Lung (tissue), 12 donors: Measurements from ENCODE around the gene A3GALT2. TPM values are rescaled to one million over a fixed set of nuclear protein-coding genes. Genes with fewer than 3 reads are reported as not detected.

Experiments
- ATAC-seq: fragments of 200-7000 bp; cut with Tn5 transposase; one replicate; pipeline ENCODE4 v1.9.1; 2020; ENCODE audit warnings: moderate number of reproducible peaks; ENCODE audit not compliant: insufficient read depth, low FRiP score
- DNase-seq, 3 donors: peaks; one replicate each; pipeline ENCODE4 v3.0.0-alpha.2; 2013 to 2017
- H3K27ac ChIP-seq, 2 donors: one replicate each; pipeline ENCODE4 v1.5.1; 2013; ENCODE audit warnings: mild to moderate bottlenecking in 2 of 2, moderate library complexity in 2 of 2, control low read depth in 1 of 2, inconsistent platforms in 1 of 2, low read depth in 1 of 2, low read length in 1 of 2
- H3K27me3 ChIP-seq, 3 donors: one replicate each; pipeline ENCODE4 v1.5.1; 2013; ENCODE audit warnings: low read length in 2 of 3; ENCODE audit not compliant: control insufficient read depth in 3 of 3, insufficient read depth in 3 of 3
- H3K36me3 ChIP-seq, 4 donors: one replicate each; pipeline ENCODE4 v1.5.1; 2013; ENCODE audit warnings: low read length in 4 of 4, mild to moderate bottlenecking in 1 of 4, moderate library complexity in 1 of 4; ENCODE audit not compliant: control insufficient read depth in 4 of 4, insufficient read depth in 4 of 4
- H3K4me1 ChIP-seq, 5 donors: one replicate each; pipeline ENCODE4 v1.5.1; 2013; ENCODE audit warnings: low read length in 5 of 5, mild to moderate bottlenecking in 2 of 5, moderate library complexity in 1 of 5; ENCODE audit not compliant: control insufficient read depth in 5 of 5, insufficient read depth in 5 of 5
- H3K4me3 ChIP-seq: one replicate; pipeline ENCODE4 v1.5.1; 2013; ENCODE audit warnings: mild to moderate bottlenecking, control low read depth, moderate library complexity
- H3K9ac ChIP-seq, 2 donors: one replicate each; pipeline ENCODE4 v1.5.1; 2013; ENCODE audit warnings: low read length in 2 of 2, control low read depth in 1 of 2; ENCODE audit not compliant: insufficient read depth in 1 of 2
- H3K9me3 ChIP-seq, 4 donors: one replicate each; pipeline ENCODE4 v1.5.1; 2013; ENCODE audit warnings: low read length in 3 of 4, mild to moderate bottlenecking in 1 of 4, moderate library complexity in 1 of 4; ENCODE audit not compliant: control insufficient read depth in 4 of 4, insufficient read depth in 3 of 4
- WGBS, 2 donors: extraction: QIAGEN DNeasy Blood & Tissue Kit; methylation state at CpG; one replicate each; pipeline ENCODE4 v1.1.7; 2013; 5-methylcytosine and 5-hydroxymethylcytosine counted together
- polyA plus RNA-seq, 2 donors: library from polyadenylated mRNA; stranded (reverse); fragments of 200-250 nt; gene quantifications; one replicate each; pipeline ENCODE4 v1.2.1, GENCODE V29; 2013
- total RNA-seq, 2 donors: library from RNA; depleted of rRNA in 1 of 2; stranded (reverse); fragments of >200 nt in 1 of 2; gene quantifications; one replicate each; pipeline ENCODE4 v1.2.1, GENCODE V29; 2014 to 2021
- TF ChIP-seq, protein P1 (sequence below): IDR thresholded peaks from 2 replicates; pipeline ENCODE4 v1.5.1; 2012; ENCODE audit warnings: mild to moderate bottlenecking; ENCODE audit errors: control extremely low read depth, extremely low read depth
- donor health status: control.
- donor health status: control.
- donor health status: Bipolar disorder and iron deficiency.
- donor health status: healthy.
- donor health status: DM: yes; HTN: yes; CAD: no.

A3GALT2 gene
- total and polyA plus RNA-seq, 4 donors, result 0.07 to 0.28 TPM; not detected in 2

DNA sequence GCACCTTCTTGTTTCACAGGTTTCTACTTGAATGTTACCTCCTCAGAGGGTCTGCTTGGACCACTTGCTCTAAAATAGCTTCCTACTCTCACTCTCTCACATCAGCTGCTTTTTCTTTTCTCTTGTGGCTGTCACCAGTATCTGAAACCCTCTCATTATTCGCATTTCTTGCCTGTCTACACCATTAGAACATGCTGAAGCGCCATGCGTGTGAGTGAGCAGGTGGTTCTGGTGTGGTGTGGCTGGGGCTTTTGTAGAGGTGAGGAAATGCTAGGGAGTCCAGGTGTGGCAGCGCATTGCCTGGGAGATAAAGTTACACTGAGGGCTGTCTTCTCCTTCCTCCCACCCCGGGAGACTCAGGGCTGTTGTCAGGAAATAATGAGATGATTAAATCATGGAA, 60.5 kb downstream of the A3GALT2 start:
- no peak for DNase-seq
- TF ChIP-seq, protein P1, sequence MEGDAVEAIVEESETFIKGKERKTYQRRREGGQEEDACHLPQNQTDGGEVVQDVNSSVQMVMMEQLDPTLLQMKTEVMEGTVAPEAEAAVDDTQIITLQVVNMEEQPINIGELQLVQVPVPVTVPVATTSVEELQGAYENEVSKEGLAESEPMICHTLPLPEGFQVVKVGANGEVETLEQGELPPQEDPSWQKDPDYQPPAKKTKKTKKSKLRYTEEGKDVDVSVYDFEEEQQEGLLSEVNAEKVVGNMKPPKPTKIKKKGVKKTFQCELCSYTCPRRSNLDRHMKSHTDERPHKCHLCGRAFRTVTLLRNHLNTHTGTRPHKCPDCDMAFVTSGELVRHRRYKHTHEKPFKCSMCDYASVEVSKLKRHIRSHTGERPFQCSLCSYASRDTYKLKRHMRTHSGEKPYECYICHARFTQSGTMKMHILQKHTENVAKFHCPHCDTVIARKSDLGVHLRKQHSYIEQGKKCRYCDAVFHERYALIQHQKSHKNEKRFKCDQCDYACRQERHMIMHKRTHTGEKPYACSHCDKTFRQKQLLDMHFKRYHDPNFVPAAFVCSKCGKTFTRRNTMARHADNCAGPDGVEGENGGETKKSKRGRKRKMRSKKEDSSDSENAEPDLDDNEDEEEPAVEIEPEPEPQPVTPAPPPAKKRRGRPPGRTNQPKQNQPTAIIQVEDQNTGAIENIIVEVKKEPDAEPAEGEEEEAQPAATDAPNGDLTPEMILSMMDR, result no peak
- no peak for ATAC-seq
- peaks cover 0 to 10% (median 7%) of the 10 kb centered on the region in 4 donors for H3K36me3 ChIP-seq
- no peak overlapping the region for H3K4me3 ChIP-seq
- H3K27ac ChIP-seq, result no peak overlapping the region
- WGBS, 2 donors, result 83 to 87% methylated on average over 5 of the region's 5 CpGs
- H3K27me3 ChIP-seq, result no peaks in the 10 kb centered on the region
- H3K9me3 ChIP-seq, result no peaks in the 10 kb centered on the region
- no peak overlapping the region for H3K9ac ChIP-seq
- H3K4me1 ChIP-seq, result peaks cover 12 to 29% (median 26%) of the 10 kb centered on the region in 5 donors

DNA sequence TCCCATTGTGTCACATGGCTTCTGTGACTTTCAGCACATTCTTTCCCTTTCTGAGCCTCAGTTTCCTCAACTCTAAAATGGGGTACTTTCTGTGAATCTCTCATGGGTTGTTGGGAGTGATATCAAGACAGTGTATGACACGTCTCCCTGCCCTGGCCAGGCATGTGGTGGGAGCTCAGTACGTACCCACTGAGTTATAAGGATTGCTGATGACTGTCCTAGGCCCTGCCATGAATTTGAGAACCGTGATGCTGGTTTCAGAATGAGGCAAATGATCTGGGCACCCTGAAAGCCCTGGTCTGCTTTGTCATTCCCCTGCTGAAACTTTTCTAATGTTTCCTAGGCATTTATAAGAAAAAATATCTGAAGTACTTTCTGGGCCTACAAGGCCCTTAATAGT, 61.0 kb downstream of the A3GALT2 start:
- Histone ChIP-seq H3K9me3 (no peaks in the 10 kb centered on the region), H3K4me1 (peaks cover 12 to 26% (median 26%) of the 10 kb centered on the region in 5 donors), H3K27ac (no peak overlapping the region), H3K4me3 (no peak overlapping the region), H3K36me3 (peaks cover 0 to 10% (median 7%) of the 10 kb centered on the region in 4 donors), H3K9ac (no peak overlapping the region), H3K27me3 (no peaks in the 10 kb centered on the region)
- 92 to 99% methylated on average over 3 of the region's 3 CpGs for WGBS, 2 donors
- TF ChIP-seq, protein P1, result no peak
- ATAC-seq, result no peak
- DNase-seq, result no peak

DNA sequence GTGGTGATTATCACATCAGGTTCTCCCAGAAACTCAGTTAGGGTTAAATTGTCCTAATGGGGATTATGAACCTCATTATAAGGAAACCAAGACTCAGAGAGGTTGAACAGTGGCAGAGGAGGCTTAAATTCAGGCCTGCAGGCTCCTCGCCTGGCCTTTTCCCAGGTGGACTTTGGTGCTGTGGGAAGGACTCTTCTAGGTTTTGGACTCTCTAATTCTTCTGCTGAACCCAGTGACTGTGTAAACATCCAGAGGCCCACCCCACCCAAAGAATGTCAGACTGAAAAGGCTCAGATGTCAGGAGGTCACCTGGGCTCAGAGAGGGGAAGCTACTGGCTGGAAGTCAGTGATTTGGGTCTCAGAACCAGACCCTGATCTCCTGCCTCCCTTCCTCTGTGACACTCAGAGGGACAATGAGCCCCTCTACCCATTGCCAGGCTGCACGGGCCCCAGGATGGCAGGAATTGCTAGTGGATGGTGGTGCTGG, 62.1 kb downstream of the A3GALT2 start:
- WGBS, 2 donors, result 90 to 91% methylated on average over 2 of the region's 2 CpGs
- TF ChIP-seq, protein P1, result no peak
- peaks cover 0 to 10% (median 7%) of the 10 kb centered on the region in 4 donors for H3K36me3 ChIP-seq
- ATAC-seq (no peak), DNase-seq (no peak)
- no peak overlapping the region for H3K4me3 ChIP-seq
- H3K4me1 ChIP-seq, result peaks cover 12 to 26% (median 23%) of the 10 kb centered on the region in 5 donors
- no peaks in the 10 kb centered on the region for H3K27me3 ChIP-seq
- H3K27ac ChIP-seq, result no peak overlapping the region
- H3K9ac ChIP-seq, result peak overlapping the region; percentile 18 to 78
- H3K9me3 ChIP-seq, result no peaks in the 10 kb centered on the region
